Measurements from ENCODE around the gene LAMB4. TPM values are rescaled to one million over a fixed set of nuclear protein-coding genes. Genes with fewer than 3 reads are reported as not detected.

LAMB4 gene
- total RNA-seq, 3 donors from 2014 or later (not counting 1 experiment from before 2014, with no cell fraction given): not detected

GRCh38 chr7:108102671-108103312 lies 27.4 kb downstream of the LAMB4 start:
- Mint-ChIP-seq H3K27me3 (ENCODE audit: low read depth in 2 of 2) (no peaks in the 10 kb centered on the region), H3K36me3 (no peaks in the 10 kb centered on the region), H3K4me1 (no peaks in the 10 kb centered on the region), H3K4me3 (no peak overlapping the region), H3K9me3 (no peaks in the 10 kb centered on the region), H3K27ac (no peak overlapping the region)
- ATAC-seq: no peak
- Histone ChIP-seq H3K36me3 (ENCODE audit: control insufficient read depth, insufficient read depth, low read length) (no peaks in the 10 kb centered on the region), H3K4me3 (ENCODE audit: low read length) (no peak overlapping the region), H3K27ac (ENCODE audit: low read length) (no peak overlapping the region), H3K4me1 (ENCODE audit: control insufficient read depth, insufficient read depth, low read length) (no peaks in the 10 kb centered on the region), H3K27me3 (ENCODE audit: control insufficient read depth, insufficient read depth, low read length) (peaks cover 2% of the 10 kb centered on the region), H3K9me3 (ENCODE audit: control insufficient read depth, insufficient read depth, low read length) (no peaks in the 10 kb centered on the region)
- DNase-seq: no peak
- intact Hi-C loops (cut with micrococcal nuclease): no loop called here
- no peak for TF ChIP-seq CTCF (IDR thresholded peaks at IDR 0.05)
- 94% methylated on average over 20 of the region's 20 CpGs for WGBS (ENCODE audit: insufficient coverage)

- H3K4me3 Mint-ChIP-seq: no peak overlapping the region
- no peak for DNase-seq
- H3K27me3 ChIP-seq (ENCODE audit: control insufficient read depth, insufficient read depth, low read length): peaks cover 2% of the 10 kb centered on the region
- H3K36me3 ChIP-seq (ENCODE audit: control insufficient read depth, insufficient read depth, low read length): no peaks in the 10 kb centered on the region
- no peaks in the 10 kb centered on the region for H3K9me3 Mint-ChIP-seq
- no peak overlapping the region for H3K4me3 ChIP-seq (ENCODE audit: low read length)
- no peaks in the 10 kb centered on the region for H3K4me1 ChIP-seq (ENCODE audit: control insufficient read depth, insufficient read depth, low read length)
- intact Hi-C loops (cut with micrococcal nuclease): no loop called here
- WGBS (ENCODE audit: insufficient coverage): 85% methylated on average over 3 of the region's 3 CpGs
- TF ChIP-seq CTCF (IDR thresholded peaks at IDR 0.05): no peak
- H3K36me3 Mint-ChIP-seq: no peaks in the 10 kb centered on the region
- H3K9me3 ChIP-seq (ENCODE audit: control insufficient read depth, insufficient read depth, low read length): no peaks in the 10 kb centered on the region
- H3K27ac Mint-ChIP-seq: no peak overlapping the region
- no peaks in the 10 kb centered on the region for H3K27me3 Mint-ChIP-seq (ENCODE audit: low read depth in 2 of 2)
- H3K27ac ChIP-seq (ENCODE audit: low read length): no peak overlapping the region
- ATAC-seq: no peak
- no peaks in the 10 kb centered on the region for H3K4me1 Mint-ChIP-seq
These were observed 28.4 kb downstream of the LAMB4 start for GRCh38 chr7:108101759-108102158.

- Histone ChIP-seq H3K36me3 (ENCODE audit: control insufficient read depth, insufficient read depth, low read length) (no peaks in the 10 kb centered on the region), H3K4me3 (ENCODE audit: low read length) (no peak overlapping the region), H3K9me3 (ENCODE audit: control insufficient read depth, insufficient read depth, low read length) (no peaks in the 10 kb centered on the region), H3K27me3 (ENCODE audit: control insufficient read depth, insufficient read depth, low read length) (peaks cover 2% of the 10 kb centered on the region), H3K27ac (ENCODE audit: low read length) (no peak overlapping the region), H3K4me1 (ENCODE audit: control insufficient read depth, insufficient read depth, low read length) (no peaks in the 10 kb centered on the region)
- Mint-ChIP-seq H3K36me3 (no peaks in the 10 kb centered on the region), H3K4me3 (no peak overlapping the region), H3K4me1 (no peaks in the 10 kb centered on the region), H3K27ac (no peak overlapping the region), H3K27me3 (ENCODE audit: low read depth in 2 of 2) (peaks cover 5% of the 10 kb centered on the region in 2 donors), H3K9me3 (no peaks in the 10 kb centered on the region)
- intact Hi-C loops (cut with micrococcal nuclease): no loop called here
- no peak for ATAC-seq
- TF ChIP-seq CTCF (IDR thresholded peaks at IDR 0.05): no peak
- WGBS (ENCODE audit: insufficient coverage): no CpG with 5 or more reads among the region's 1 CpG
- DNase-seq: no peak
These were observed 30.4 kb downstream of the LAMB4 start for GRCh38 chr7:108099713-108100112.

- no peak overlapping the region for H3K4me3 ChIP-seq (ENCODE audit: low read length)
- Mint-ChIP-seq H3K4me1 (no peaks in the 10 kb centered on the region), H3K27me3 (ENCODE audit: low read depth in 2 of 2) (peaks cover 5 to 11% of the 10 kb centered on the region in 2 donors), H3K27ac (no peak overlapping the region), H3K4me3 (no peak overlapping the region), H3K9me3 (no peaks in the 10 kb centered on the region), H3K36me3 (no peaks in the 10 kb centered on the region)
- ATAC-seq (no peak), DNase-seq (no peak)
- H3K4me1 ChIP-seq (ENCODE audit: control insufficient read depth, insufficient read depth, low read length): no peaks in the 10 kb centered on the region
- H3K27ac ChIP-seq (ENCODE audit: low read length): no peak overlapping the region
- WGBS (ENCODE audit: insufficient coverage): 81% methylated on average over 6 of the region's 7 CpGs
- H3K27me3 ChIP-seq (ENCODE audit: control insufficient read depth, insufficient read depth, low read length): peaks cover 2% of the 10 kb centered on the region
- TF ChIP-seq CTCF (IDR thresholded peaks at IDR 0.05): no peak
- H3K9me3 ChIP-seq (ENCODE audit: control insufficient read depth, insufficient read depth, low read length): no peaks in the 10 kb centered on the region
- H3K36me3 ChIP-seq (ENCODE audit: control insufficient read depth, insufficient read depth, low read length): no peaks in the 10 kb centered on the region
- intact Hi-C loops (cut with micrococcal nuclease): no loop called here
These were observed 32.5 kb downstream of the LAMB4 start for GRCh38 chr7:108097703-108098102.
